ENCODE measurements around the gene ATG101. TPM values are rescaled to one million over a fixed set of nuclear protein-coding genes. Genes with fewer than 3 reads are reported as not detected.

Gene ATG101
- total and polyA plus RNA-seq, 2 of the 8 experiments (the other 6 are each of a cell fraction or from before 2014, with no cell fraction given), result 49.8 to 55.9 TPM

DNA sequence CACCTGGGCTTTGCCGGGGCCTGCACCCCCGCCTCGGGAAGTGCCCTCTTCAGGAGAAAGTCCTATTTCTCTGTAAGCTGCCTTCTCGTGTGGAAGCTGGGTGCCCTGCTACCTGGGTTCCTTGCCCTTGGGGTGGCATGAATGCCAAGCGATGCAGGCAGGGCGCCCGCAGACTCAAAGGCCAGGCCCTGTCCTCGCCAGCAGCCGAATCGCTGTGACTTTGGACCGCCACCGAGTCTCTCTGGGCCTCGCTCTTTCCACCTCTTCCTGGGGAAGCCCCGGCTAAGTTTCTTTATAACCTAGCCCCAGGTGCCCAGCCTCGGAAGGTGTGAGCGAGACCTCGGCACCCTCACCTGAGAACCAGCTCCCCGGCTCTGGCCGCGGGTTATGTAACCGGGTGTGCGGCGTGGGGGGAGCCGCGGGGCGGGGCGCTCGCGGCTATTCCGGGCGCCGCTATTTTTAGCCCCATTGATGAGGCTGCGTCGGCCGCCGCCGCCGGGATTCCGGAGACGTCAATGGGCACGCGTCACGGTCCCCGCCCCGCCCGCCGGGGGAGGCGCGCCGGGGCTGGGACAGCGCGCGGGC is 33.1 kb upstream of the ATG101 start:
- Histone ChIP-seq H2AFZ (ENCODE audit: low read length) (no peak overlapping the region; the same call in 1 of the 2 replicates), H3K79me1 (ENCODE audit: low read depth, low read length) (peaks cover 4% of the 10 kb centered on the region; the same call in 1 of the 2 replicates), H4K5ac (ENCODE audit: insufficient read length, low read depth, low read length) (no peak overlapping the region), H3K27ac (ENCODE audit: low read depth, low read length) (no peak overlapping the region), H2BK12ac (ENCODE audit: low read depth, low read length) (peak overlapping the region; percentile 94; the same call in 1 of the 2 replicates), H3K14ac (ENCODE audit: insufficient read length) (no peak overlapping the region), H3K4ac (replicated peaks; ENCODE audit: insufficient read length, low read depth, low read length) (no peak overlapping the region), H2BK20ac (ENCODE audit: low read length) (no peak overlapping the region), H4K20me1 (replicated peaks in 1 of 2; ENCODE audit: control insufficient read depth in 1 of 2, insufficient read depth in 2 of 2, low read length in 2 of 2) (peaks cover 2 to 7% of the 10 kb centered on the region in 2 experiments), H3K27me3 (replicated peaks in 1 of 4; ENCODE audit: control insufficient read depth in 3 of 4, extremely low read depth in 1 of 4, insufficient read depth in 3 of 4, low read length in 3 of 4) (peaks cover 2 to 32% (median 22%) of the 10 kb centered on the region in 4 experiments; a peak in 6 of 7 replicates), H3K18ac (ENCODE audit: extremely low read depth, low read length) (peak overlapping the region; percentile 4; the same call in 1 of the 2 replicates), H2BK15ac (ENCODE audit: low read length) (peak overlapping the region; percentile 46; the same call in 1 of the 2 replicates), H3K56ac (replicated peaks; ENCODE audit: insufficient read length, low read depth, low read length) (peak overlapping the region; percentile 3), H3K4me1 (replicated peaks in 1 of 4; ENCODE audit: control insufficient read depth in 3 of 4, insufficient read depth in 4 of 4, low read length in 3 of 4) (peaks cover 4 to 10% (median 6%) of the 10 kb centered on the region in 4 experiments; a peak in 6 of 7 replicates), H2BK5ac (ENCODE audit: low read depth, low read length) (0 out of 2 replicates have a peak overlapping the region, but pooled peaks have one; percentile 52), H3K36me3 (ENCODE audit: control insufficient read depth in 2 of 4, insufficient read depth in 4 of 4, low read length in 3 of 4) (no peaks in the 10 kb centered on the region), H3K23ac (ENCODE audit: insufficient read length) (no peak overlapping the region), H2AK5ac (ENCODE audit: low read depth, low read length) (peak overlapping the region; percentile 48; the same call in 1 of the 2 replicates), H3K9me3 (ENCODE audit: insufficient read depth in 2 of 2, low read depth in 1 of 2, low read length in 1 of 2) (no peaks in the 10 kb centered on the region), H3K23me2 (ENCODE audit: low read depth, low read length) (peaks cover 2% of the 10 kb centered on the region; the same call in 1 of the 2 replicates), H3K4me3 (ENCODE audit: extremely low read depth in 1 of 4, insufficient read depth in 2 of 4, low read depth in 3 of 4, low read length in 4 of 4) (peak overlapping the region; percentile 44 to 63 (median 52)), H3K79me2 (ENCODE audit: control insufficient read depth in 1 of 2, insufficient read depth in 2 of 2, low read length in 2 of 2) (peaks cover 0 to 24% of the 10 kb centered on the region in 2 experiments; a peak in 3 of 4 replicates), H4K91ac (replicated peaks; ENCODE audit: insufficient read length, low read length) (peak overlapping the region; percentile 69), H3K4me2 (ENCODE audit: insufficient read depth in 1 of 2, low read depth in 2 of 2, low read length in 2 of 2) (peak overlapping the region; percentile 67 to 68), H4K8ac (ENCODE audit: extremely low read depth, insufficient read depth, low read length) (peak overlapping the region; percentile 72; the same call in 1 of the 2 replicates), H3K9ac (replicated peaks in 1 of 4; ENCODE audit: extremely low read depth in 1 of 4, low read depth in 3 of 4, low read length in 3 of 4) (peak overlapping the region in 3 of 4 experiments; percentile 3 to 36 (median 34); a peak in 3 of 7 replicates), H2BK120ac (replicated peaks; ENCODE audit: low read depth, low read length) (no peak overlapping the region)
- CTCF ChIA-PET (ENCODE audit: partially characterized antibody), result interaction anchor here (1.1 to 15.8 kb wide), 5 partner anchors 11 to 85 kb away, joined by 3 to 294 read pairs (median 4); no protein-coding TSS in a partner anchor
- FAIRE-seq (no peak), DNase-seq (ENCODE audit: low read depth in 1 of 2, low spot score in 2 of 2) (peak in 1 of 2 experiments; percentile 78)
- whole genome bisulfite sequencing, 2 experiments (ENCODE audit: extremely low coverage in 1 of 2, insufficient coverage in 1 of 2, insufficient read length in 1 of 2, insufficient replicate concordance in 2 of 2, low coverage in 1 of 2, low lambda C conversion rate in 2 of 2, missing lambda C conversion rate in 1 of 2), result 29% methylated on average over 23 of the region's 53 CpGs; no CpG with 5 or more reads in 1 of the 2 experiments
- POLR2A ChIA-PET (ENCODE audit: partially characterized antibody), result interaction anchor here (0.8 to 6.6 kb wide), 9 partner anchors 8 to 86 kb away, joined by 3 to 56 read pairs (median 5); partner anchors contain the start of genes ATG101 and NR4A1
- peak; percentile 36; the same call in 1 of the 2 replicates for TF ChIP-seq TBP (IDR thresholded peaks at IDR 0.05; ENCODE audit: low read depth, low read length)
- TF ChIP-seq CREB1 (IDR thresholded peaks at IDR 0.05), result peak; percentile 87
- TF ChIP-seq RBBP5 (IDR thresholded peaks at IDR 0.05; ENCODE audit: borderline replicate concordance, low read depth, low read length), result peak; percentile 36; the same call in 1 of the 2 replicates
- TF ChIP-seq NANOG (IDR thresholded peaks at IDR 0.05; ENCODE audit: insufficient read depth, low read depth, low read length, poor library complexity, severe bottlenecking), result peak; percentile 15
- peak; percentile 32; the same call in 1 of the 2 replicates for TF ChIP-seq TAF1 (IDR thresholded peaks at IDR 0.05; ENCODE audit: low read depth, low read length)
- no peak for TF ChIP-seq SUZ12 (IDR thresholded peaks at IDR 0.05; ENCODE audit: low read length)
- TF ChIP-seq ASH2L (IDR thresholded peaks at IDR 0.05; ENCODE audit: low read length), result peak; percentile 47
- TF ChIP-seq KDM1A (IDR thresholded peaks at IDR 0.05; ENCODE audit: borderline replicate concordance, low read length), result peak; percentile 82; the same call in 1 of the 2 replicates
- no peak for TF ChIP-seq SP2 (IDR thresholded peaks at IDR 0.05; ENCODE audit: low read length)
- peak in 1 of 2 experiments; percentile 45; a peak in 1 of 3 replicates for TF ChIP-seq EP300 (IDR thresholded peaks at IDR 0.05; ENCODE audit: borderline replicate concordance in 1 of 2, low read depth in 2 of 2, low read length in 2 of 2)
- TF ChIP-seq POLR2AphosphoS5 (IDR thresholded peaks at IDR 0.05; ENCODE audit: low read depth, low read length), result 0 out of 2 replicates have a peak, but pooled peaks have one; percentile 43

All from H1 (cell line).